NB4 (cell line): ENCODE measurements around the gene ASIC2.

Source experiments
- CTCF ChIP-seq: IDR thresholded peaks from one replicate; pipeline ENCODE4 v1.5.1; 2012; ENCODE audit warnings: low read depth, low read length
- MAX ChIP-seq: IDR thresholded peaks from 2 replicates; pipeline ENCODE4 v1.6.1; 2011; ENCODE audit warnings: low read depth, low read length
- POLR2A ChIP-seq: IDR thresholded peaks from 2 replicates; pipeline ENCODE4 v1.6.1; 2011; ENCODE audit warnings: mild to moderate bottlenecking; ENCODE audit not compliant: insufficient read length; ENCODE audit errors: extremely low read depth

DNA sequence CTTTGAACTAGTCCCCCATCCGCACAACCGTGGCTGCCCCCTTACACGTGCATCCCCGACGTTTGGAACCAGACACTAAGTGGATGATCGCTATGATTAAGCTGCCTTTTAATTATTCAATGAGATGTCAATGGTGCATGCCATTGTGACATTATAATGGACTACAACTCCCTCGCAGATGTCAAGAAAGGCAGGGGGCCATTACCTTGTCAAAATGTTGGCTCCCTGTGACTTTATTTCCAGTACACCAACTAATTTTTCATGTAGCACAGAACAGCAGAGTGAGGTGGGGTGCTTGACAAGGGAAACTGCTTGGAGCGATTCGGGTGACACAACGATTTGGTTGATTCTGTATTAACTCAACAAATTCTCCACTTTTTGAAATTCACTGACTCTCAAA lies 26.5 kb downstream of the ASIC2 start:
- no peak for TF ChIP-seq POLR2A
- TF ChIP-seq CTCF = no peak
- no peak for TF ChIP-seq MAX
